Measurements from ENCODE around the gene TIFAB.
A peak's percentile ranks its signal among the peaks of the same experiment; 100 is the strongest.

Gene TIFAB

DNA sequence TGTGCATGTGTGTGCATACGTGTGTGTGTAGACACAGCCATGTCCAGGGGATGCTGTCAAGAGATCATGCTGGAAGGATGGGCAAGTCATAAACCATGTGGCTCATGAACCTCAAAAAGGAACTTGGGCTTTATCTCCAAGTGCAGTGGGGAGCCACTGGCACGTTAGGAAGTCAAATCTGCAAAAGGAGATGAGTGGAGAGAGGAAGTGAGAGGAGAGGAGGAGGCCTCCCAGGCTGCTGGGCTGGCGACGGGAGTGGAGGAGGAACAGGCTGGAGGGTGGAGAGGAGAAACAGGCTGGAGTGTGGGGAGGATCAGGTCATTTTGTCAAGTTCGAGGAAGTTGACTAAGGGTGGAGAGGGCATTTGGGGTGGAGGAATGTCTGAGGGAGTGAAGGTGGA lies 29.2 kb upstream of the TIFAB start:
- DNase-seq: no peak

DNA sequence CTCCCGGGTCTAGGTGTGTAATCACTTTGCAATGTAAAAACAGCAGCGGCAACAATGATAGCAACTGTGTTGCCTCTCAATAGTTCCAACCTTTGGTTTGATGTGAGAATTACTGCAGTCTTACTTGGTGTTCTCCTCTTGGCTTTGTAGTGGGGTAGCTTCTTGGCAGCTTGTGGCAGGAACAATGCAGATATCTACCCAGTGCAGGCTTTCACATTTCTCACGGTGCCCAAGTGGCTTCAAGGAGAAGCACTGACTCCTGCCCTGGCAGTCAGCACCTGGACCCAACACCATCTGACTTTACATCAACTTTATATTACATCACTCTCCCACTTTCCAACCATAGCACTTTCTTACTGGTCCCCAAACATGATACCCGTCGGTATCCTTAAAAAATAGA lies 28.4 kb upstream of the TIFAB start:
- DNase-seq: no peak

GRCh38 chr5:135478938-135479337 lies 26.8 kb upstream of the TIFAB start:
- DNase-seq: no peak

- DNase-seq: no peak
Observed at GRCh38 chr5:135477613-135478066, 25.5 kb upstream of the TIFAB start.

DNA sequence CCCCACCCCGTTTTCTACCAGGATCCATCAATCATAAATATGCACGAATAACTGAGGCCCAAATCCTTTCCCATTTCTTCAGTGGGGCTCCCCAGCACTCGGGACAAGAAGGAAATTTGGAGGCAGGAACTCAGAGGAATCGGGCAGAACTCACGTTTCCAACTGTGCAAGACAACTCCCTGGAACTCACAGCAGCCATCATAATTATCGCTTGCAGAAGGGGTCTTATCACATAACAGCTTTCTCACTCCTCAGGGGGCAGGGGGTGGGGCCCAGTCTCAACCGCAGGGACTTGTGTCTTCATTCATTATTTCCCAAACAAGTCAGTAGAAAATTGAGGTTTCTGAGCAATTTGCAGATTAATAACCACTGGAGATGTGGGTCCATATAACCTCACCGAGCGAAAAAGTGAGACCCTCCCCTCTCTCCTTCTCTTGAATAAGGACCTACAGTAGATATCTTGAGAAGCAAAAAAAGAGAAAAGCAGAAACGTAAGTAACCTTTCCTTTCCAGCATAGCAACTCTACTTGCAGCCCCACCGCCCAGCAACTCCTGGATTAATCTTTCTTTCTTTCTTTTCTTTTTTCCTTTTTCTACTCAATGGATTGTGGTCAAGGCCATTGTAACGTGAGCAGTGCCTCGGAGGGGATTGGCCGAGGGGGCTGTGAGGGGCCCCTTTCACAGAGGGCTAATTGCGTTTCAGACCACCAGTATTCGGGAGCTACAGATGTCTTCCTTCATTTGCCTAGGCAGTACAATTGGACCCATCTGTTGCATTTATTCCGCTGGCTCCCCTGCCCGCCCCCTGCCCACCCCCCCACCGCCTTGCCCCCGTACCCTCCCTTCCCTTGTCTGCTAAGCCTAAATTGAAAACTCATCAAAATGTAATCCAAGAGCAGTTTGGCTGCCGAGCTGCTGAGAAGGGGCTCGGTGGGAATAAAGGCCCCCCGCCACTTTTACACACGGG lies 24.7 kb upstream of the TIFAB start:
- DNase-seq: no peak

DNA sequence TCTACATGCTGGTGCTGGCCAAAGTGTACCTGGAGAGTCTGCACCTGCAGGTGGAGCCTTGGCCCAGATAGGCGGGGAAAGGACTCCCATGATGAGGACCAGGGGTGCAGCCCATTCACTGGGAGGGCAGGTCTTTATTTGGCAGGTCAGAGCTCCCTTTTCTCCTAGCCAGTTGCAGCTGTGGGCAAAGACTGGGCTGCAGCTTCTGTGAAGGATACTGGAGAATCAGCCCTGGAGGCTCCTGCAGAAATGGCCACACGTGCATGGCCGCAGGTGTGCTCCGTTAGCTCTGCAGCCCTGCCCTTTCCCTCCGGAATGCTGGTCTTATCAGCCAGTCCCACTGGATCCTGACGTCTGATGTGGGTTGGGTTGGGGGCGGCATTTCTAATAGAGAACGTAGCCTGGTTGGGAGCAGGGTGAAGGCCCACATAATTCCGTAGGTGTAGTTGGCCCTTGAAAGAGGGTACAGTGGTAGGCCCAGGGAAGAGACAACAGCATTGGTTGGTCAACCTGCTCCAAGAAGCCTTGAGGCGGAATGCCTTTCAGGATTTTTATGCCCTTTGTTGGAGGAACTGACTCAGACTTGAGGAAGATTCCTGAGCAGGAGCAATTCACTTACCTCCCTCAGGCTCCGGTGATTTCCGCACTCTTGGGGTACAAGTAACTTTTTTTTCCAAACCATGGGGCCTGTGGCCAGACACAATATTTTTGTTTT lies 22.0 kb upstream of the TIFAB start:
- DNase-seq: no peak

DNA sequence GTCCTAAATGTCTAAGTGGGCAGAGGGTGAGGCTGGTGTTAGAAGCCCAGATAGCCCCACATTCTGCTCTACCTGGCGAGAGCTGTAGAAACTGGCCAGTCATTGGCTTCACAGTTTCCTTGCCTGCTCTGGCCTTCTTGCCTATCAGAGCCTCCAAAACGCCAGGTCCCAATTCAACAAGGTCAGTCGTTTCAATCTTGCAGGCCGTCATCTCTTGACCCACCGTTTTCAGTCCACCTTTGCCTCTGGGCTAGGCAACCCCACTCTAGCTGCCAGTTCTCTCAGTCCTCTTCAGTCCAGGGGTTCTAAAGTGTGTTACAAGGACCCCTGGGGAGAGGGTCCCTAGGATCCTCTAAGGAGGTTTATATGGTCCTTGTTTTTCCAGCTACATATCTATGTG lies 20.0 kb upstream of the TIFAB start:
- DNase-seq: no peak

DNA sequence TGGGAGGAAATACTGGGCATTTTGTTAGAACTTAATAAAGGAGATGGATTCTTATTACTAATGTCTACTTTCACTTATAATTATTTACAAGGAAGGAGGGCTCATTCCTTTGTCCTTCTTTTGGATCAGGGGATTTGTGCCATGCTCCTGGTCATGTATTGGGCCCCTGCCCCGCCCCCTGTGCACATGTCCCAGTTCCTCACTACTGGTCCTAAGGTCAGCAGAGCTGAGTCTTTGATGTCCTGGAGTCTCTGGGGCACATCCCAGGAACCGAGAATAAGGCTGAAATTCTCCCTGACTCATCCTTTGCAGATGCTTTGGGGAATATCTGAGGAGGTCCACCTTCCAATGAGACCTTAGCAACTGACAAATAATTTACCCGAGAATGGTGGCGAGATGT lies 19.6 kb upstream of the TIFAB start:
- DNase-seq: no peak

DNA sequence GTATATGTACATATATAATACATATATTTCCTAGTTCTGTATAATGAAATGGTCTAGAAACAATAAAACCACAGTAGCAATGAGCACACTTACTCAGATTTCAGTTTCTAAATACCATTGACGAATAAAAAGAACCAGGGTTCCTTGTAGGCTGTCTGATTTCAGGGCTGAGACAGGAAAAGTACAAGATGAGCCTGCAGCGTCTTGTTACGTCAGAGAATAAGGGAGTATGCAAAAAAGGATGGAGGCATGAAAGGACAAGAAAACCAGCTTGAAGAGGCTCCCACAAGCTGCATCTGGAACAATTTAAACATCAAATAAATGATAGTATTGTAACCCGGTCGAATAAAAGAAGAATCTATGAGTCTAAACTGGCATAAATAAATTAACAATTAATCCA lies 17.8 kb upstream of the TIFAB start:
- DNase-seq: no peak

GRCh38 chr5:135468541-135468940 lies 16.4 kb upstream of the TIFAB start:
- no peak for DNase-seq

- DNase-seq: no peak
Observed at GRCh38 chr5:135467871-135468485, 15.8 kb upstream of the TIFAB start.

DNA sequence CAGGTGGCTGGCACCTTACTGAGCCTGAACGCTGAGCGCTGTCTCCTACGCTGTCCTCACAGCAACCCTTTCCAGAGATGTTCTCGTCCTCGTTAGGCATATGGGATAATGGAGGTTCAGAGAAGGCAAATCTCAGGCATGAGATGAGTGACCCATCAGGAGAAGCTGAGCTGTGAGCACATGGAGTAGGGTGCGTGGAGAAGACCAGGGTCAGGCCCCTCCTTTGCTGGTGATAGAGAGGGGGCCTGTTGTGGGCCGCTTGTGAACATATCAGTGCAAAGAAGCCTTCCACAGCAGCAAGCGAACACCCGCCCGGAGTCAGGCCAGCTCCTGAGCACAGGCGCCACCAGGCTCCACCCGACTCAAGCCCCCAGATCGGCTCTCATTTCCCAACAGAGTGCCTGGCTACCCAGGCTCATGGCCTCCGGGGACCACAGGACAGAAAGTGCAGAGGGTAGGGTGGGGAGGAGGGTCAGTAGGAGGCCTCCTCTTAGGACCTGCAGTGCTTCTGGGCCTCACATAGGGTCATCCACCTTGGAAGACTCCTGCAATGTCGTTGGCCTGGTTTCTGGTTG lies 15.0 kb upstream of the TIFAB start:
- no peak for DNase-seq

DNA sequence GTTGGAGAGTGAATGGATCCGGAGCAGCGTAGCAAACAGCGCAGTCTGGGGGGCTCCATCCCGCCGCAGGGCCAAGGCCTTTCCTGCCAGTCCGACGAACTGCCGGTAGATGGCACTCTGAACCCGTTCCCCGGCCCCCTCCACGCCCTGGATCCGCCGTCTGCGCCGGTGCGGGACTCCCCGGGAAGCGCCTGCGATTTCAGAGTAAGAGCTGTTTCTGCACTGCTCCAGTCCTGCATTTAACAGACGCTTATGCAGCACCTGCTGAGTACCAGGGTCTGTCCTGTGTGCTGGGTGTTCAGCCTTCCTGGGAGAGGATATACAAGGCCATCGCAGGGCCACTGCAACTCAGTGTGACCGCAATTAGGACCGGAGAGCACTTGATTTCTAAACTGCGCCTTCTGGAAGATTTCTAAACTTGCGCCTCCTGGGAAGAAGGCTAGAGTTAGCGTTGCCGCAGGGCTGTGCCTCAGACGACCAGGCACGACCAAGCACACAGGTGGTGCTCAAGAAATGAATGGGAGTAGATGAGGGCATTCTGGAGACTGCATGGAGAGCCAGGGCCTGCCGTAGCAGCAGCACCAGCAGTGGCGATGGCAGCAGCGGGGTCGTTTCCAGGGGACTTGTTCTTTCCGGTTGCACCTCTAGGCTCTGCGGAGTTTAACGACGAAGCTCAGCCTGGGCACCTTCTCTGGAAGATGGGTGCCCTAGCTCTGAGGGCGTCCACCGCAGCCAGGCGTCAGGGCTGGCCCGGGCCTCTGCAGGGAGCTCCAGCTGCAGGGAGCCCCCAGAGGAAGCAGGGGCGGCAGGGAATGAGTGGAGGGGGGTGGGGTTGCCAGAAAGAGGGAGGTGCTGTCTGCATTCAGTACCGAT lies 14.3 kb upstream of the TIFAB start:
- peak; percentile 34 for DNase-seq

DNA sequence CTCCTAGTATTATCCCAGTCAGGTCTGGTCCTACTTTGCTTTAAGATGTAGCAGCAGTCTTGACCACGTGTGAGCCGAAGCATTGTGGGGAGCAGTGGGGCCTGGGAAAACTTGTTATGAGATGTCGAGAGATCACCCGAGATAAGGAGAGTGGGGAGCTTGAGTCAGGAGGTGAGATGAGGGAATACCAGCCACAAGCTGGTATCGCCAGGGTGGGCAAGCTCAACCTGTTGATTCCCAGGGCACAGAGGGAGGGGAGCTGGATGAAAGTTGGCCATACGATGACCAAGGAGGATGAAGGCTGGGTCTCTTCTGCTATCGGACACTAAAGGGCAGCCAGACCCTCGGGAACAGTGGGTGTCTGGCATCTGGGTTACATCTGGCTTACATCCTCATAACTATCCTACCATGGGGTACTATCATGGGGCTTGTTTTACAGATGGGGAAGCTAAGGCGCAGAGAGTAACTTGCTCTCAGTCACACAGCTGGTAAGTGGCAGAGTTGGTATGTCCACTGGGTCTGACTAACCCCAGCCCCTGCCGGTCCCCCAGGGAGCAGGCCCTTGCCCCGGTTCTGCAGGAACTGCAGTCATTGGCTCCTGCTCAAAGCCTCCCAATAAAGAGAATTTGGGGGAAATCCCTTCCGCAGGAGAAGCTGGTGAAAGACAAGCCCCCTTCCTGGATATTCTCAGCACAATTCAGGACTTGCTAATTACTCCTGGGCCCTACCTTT lies 13.4 kb upstream of the TIFAB start:
- no peak for DNase-seq

- DNase-seq: peak; percentile 86
Observed at GRCh38 chr5:135462304-135462703, 10.2 kb upstream of the TIFAB start.

GRCh38 chr5:135461481-135462151 lies 9.5 kb upstream of the TIFAB start:
- DNase-seq: no peak

DNA sequence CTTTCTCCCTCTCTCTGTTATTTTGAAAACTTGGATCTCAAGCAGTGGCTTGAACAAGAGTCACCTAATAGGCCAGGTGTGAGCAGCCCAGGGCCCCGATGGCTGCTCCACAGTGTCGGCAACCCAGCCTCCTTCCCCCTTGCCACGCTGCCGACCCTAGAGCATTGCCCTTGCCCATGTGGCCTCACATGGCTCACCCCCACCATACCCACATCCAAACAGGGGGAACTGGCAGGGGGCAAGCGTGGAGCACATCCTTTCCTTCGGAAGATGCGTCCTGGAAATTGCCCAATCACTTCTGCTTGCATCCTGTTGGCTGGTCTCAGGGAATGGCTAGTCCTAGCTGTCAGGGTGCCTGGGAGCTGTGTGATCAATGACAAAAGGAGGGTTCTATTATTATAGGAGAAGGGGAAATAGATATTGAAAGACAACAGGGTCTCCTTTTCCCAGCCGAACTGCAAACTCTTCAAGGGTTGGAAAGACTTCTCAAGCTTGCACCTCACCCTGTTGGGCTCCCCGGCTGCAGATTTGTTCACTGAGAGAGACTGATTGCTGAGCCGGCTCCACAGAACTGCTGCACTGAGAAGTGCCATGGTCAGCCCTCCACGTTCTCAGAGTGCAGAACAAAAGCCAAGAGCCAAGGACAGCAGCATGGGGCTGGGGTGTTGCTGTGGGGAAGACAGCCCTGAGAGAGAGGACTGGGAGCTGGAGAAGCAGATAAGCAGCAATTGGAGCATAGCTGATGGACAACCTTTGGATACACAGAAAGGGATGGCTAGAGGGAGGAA lies 8.3 kb upstream of the TIFAB start:
- DNase-seq: no peak

DNA sequence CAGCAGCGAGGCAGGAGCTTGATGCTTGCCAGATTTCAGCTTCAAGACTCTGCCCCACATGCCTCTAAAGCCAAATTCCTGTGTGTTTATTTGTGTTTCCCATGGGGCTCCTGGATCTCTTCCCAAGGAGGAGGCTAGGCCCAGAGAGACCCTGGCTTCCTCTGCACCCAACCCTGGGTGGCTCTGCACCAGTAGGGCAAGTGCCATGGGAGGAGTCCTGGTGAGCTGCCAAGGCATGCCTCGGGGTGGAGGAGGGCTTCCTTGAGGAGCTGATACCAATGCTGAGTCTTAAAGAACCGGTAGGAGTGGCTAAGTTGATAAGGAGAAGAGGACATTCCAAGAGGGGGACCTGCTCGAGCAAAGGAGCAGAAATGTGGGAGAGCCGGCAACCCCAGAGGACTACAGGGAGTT lies 6.8 kb upstream of the TIFAB start:
- no peak for DNase-seq

DNA sequence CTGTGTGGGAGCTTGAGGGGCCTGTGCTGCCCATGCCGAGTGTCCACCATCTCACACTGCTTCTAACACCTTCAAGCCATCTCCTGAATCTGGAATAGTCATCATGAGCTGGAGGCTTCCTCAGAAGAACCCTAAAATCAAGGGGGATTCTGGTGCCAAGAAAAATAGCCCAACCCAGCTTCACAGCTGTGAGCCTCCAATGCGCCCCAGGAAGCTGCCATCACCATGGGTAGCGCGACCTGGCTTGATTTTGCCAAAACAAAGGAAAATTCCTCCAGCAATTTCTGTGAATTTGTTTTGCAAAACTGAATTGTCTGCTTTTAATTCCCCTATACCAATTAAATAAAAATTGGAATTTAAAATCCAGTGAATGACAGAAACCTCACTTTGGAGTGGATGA lies 6.2 kb upstream of the TIFAB start:
- DNase-seq: no peak

DNA sequence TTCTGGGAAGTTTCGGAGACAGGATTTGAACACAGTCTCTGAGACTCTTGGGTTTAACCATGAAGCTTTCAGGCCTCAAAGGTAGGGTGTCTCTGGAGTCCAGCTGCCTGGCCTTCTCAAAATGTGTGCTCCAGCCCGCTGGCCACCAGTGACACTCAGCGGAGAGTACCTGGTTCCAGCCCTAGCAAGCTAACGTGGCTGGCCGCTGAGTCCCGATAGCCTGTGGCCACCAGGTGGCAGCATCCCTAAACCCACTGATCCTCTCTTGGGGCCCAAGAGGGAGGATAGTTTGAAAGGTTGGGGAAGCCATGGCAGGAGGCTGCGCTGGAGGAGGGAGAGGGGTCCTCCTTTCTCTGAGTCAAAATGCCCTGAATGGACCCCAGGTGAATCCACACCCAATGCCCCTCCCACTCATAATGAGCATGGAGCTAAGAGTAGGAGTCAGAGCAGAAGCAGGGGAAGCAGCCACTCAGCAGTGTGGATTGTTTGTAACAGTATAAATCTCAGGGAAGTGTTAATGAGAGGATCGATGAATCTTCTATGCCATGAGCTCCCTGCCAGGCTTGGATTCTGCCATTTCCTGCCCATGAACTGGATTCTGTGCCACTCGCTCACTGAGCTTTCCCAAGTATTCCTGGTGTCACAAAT lies 5.4 kb upstream of the TIFAB start:
- peak; percentile 19 for DNase-seq
